VCaP (cell line): ENCODE results near the gene ALDOC.

Experiments used
- H3K27ac ChIP-seq: fragments of 450-650 bp; 2 replicates; pipeline ENCODE4 v1.5.1; 2017
- TF ChIP-seq, protein P1 (sequence below): fragments of 450-650 bp; conservative IDR thresholded peaks from 2 replicates; pipeline ENCODE4 v1.5.1; 2017; ENCODE audit warnings: mild to moderate bottlenecking, moderate library complexity

The ALDOC gene

DNA sequence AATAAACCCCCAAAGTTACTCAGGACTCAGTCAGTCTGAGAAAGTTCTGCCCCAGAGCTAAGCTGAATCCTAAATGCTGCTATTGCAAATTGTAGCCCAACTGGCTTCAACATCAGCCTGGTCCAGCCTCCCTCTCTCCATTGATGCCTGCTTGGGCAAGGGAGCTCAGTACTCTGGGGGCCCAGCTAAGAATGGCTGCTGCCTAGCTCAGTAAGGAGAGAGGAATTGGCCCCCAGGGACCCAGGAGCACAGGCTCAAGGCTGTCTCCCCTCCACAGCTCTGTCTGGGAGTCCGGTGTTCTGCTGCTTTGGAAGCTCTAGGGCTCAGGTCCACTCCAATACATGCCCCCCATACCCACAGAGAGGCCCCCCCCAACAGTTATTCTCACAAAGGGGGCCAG lies 25.8 kb downstream of the ALDOC start:
- TF ChIP-seq, protein P1, sequence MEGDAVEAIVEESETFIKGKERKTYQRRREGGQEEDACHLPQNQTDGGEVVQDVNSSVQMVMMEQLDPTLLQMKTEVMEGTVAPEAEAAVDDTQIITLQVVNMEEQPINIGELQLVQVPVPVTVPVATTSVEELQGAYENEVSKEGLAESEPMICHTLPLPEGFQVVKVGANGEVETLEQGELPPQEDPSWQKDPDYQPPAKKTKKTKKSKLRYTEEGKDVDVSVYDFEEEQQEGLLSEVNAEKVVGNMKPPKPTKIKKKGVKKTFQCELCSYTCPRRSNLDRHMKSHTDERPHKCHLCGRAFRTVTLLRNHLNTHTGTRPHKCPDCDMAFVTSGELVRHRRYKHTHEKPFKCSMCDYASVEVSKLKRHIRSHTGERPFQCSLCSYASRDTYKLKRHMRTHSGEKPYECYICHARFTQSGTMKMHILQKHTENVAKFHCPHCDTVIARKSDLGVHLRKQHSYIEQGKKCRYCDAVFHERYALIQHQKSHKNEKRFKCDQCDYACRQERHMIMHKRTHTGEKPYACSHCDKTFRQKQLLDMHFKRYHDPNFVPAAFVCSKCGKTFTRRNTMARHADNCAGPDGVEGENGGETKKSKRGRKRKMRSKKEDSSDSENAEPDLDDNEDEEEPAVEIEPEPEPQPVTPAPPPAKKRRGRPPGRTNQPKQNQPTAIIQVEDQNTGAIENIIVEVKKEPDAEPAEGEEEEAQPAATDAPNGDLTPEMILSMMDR, result no peak
- H3K27ac ChIP-seq, result no peak overlapping the region; the same call in 1 of the 2 replicates

DNA sequence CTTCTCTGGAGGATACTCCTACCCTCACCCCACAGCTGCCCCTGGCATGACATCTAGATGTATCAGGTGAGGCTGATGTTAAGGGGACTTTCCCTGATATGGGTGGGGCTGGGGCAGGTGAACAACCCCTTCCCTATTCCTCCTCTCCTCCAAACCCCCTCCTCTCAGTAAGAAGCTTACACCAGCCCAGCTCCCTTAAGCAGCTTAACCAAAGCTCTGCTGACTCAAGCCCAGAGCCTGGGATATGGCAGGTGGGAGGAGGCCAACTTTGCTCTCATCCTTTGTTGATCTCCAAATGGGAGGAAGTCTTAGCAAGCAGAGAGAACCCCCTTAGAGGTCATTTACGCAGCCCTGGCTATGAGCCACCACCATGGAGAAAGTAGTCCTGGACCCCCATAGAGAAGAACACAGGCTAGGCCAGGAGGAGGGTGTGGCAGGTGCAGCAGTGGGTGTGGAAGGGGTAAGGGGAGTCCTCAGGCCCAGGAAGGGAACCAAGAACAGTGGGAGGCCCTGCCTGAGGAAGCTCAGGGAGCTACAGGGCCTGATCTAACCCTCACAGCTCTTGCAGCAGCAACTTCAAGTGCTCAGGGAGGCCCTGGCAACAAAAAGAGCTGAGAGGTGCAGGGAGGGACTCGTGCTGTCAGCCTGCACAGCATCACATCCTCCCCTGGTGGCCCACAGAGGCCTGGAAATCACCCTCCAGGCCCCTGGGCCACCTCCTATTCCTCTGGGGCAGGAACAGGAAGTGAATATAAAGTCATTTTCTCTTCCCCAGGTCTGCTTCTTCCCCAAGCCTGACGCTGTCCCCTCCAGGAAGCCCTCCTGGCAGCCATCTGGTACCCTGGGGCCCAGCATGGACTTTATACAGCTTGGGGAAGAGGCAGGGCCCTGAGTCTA lies 27.2 kb downstream of the ALDOC start:
- TF ChIP-seq, protein P1, result no peak

DNA sequence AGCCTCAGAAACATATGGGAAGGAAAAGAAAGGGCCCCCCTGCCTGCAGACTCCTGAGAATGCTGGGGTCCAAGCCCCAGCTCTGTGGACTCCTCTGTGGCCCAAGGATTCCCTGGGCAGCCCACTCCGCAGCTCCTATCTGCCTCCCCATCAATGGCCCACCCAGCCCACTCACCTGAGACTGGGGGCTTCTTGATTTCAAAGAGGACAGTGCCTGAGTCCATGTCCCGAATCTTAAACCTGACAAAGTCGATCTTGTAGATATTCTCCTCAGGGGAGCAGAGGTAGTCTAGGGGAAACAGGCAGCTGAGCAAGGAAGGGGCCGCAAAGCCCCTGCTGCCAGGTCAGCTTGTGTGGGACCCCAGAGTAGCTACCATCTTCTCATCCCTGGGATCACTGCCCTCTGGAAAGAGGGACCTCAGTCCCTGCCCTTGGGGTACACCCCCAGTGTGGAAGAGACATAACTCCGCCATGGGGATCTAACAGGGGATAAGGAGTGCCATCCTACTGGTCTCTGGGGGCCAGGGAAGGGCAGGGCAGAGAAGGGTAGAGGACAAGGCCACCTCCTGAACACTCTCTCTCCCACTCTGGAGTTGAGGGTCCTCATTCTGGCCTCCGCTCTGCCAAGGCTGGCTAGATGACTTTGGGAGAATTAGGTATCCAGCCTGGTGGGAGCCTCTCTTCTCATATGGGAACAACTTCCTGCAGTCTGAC lies 28.1 kb downstream of the ALDOC start:
- TF ChIP-seq, protein P1, result peak; percentile 2
- no peak overlapping the region for H3K27ac ChIP-seq

More for the DNA sequence above, 27.2 kb downstream of the ALDOC start:
- H3K27ac ChIP-seq, result no peak overlapping the region

DNA sequence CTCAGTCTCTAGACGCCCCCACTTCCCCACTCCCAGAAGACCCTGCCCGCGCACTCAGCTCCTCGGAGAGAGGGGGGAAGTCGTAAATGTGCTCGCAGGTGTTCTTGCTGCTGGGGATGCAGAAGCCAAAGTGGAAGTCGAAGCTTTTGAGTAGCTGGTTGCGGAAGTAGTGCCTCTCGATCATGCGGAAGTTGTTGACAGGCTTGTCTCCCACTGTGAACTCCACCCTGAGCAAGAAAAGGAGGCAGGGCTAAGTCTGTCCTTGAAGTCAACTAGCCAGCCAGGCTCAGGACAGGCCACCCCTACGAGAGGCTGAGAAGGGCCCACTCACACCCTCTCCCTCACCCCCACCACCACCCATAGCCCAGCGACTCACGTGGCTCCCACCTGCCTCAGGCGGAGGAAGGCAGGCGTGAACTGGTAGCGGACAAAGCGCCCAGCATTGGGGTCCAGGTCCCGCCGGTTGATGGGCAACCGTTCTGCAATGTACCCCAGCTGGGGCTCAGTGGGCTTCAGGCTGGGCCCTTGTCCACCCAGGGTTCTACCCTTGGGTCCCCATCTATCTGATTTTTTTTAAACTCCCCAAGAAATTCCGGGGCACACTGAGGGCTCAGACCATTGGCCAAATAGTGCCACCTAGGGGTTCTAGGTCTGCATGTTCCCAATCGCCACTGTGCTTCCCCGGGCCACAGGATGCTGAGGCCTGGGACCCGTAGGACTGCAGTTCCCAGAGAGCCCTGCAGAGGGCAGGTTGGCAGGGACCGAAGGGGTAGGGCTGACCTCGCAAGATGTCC lies 28.9 kb downstream of the ALDOC start:
- H3K27ac ChIP-seq, result no peak overlapping the region

DNA sequence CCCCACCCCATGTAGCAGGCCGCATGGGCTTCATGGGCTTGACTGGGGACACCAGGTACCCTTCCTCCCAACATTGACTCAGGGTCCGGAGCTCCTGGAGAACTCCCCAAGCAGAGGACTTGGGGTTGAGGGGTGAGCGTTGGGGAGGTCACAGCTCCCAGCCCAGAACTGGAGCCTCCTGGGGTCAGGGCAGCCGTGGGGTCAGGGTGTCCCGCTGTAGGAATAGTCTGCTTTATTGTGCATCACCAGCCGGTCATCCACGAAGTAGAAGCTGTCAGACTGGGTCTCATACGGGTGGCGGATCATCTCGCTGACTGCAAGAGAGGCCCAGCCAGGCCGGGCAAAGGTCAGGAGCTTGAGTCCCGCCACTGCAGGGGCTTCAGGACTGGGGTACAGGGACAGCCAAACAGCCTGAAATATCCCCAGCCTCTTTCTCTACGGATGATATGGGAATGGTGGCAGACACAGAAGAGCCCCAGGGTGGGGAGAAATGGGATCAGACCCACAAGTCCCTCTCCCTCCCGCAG lies 29.5 kb downstream of the ALDOC start:
- no peak overlapping the region for H3K27ac ChIP-seq
- TF ChIP-seq, protein P1, result no peak

More for the DNA sequence above, 28.9 kb downstream of the ALDOC start:
- TF ChIP-seq, protein P1, result peak; percentile 98

DNA sequence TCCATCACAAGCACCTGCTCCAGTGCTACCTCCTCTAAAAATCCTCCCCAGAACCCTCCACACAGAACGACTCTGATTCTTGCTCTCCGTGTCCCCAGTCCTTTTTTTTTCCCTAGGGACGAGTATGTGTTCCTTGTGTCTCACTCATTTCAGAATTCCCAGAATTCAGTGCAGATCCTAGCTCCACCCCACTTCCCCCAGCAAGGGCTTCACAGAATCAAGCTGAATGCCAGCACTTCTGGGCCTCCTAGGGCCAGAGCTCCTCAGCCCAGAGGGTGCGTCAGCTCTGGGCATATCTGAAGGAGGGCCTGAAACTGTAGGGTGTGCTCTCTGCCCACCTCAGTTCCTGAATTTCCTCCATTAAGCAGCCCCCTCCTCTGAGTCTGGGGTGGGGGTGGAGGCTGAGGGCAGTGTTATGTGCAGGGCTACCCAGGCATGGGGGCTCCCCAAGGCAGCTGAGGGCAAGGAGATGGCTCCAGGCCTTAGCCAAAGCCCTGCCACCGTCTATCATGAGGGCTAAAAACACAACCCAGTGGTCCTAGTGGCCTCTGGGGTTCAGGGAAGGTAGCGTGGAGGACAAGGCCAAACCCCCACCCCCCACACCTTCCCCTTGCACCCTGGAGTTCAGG lies 30.8 kb downstream of the ALDOC start:
- no peak overlapping the region for H3K27ac ChIP-seq
- TF ChIP-seq, protein P1, result no peak
